NCI-H748 (cell line): Measurements from ENCODE around the gene DHX40.
"Not testable (repeated sequence)": the region's sequence is repeated elsewhere in the genome, so short reads cannot be mapped to it uniquely, and the experiment has no call there.

Experiments used
- DNase-seq: peaks from one replicate; lab custom pipeline; 2025; ENCODE audit not compliant: unreplicated experiment; lab: John Stamatoyannopoulos, UW

DHX40 gene

GRCh38 chr17:59565171-59565958 lies at the start of gene DHX40:
DHX40 (plus strand) TSS chr17:59565610; CDS start chr17:59565672, 62 bp downstream.
- peak; percentile 96 for DNase-seq

GRCh38 chr17:59516451-59516850 lies 49.0 kb upstream of the DHX40 start:
- DNase-seq: no peak

- no peak for DNase-seq
These were observed 46.3 kb upstream of the DHX40 start for GRCh38 chr17:59519132-59519531.

GRCh38 chr17:59520251-59520650 lies 45.2 kb upstream of the DHX40 start:
- DNase-seq: no peak

- DNase-seq: peak; percentile 55
These were observed 43.8 kb upstream of the DHX40 start for GRCh38 chr17:59521465-59522126.

GRCh38 chr17:59524930-59525329 lies 40.5 kb upstream of the DHX40 start:
- not testable (repeated sequence) for DNase-seq

- no peak for DNase-seq
These were observed 39.7 kb upstream of the DHX40 start for GRCh38 chr17:59525668-59526067.

GRCh38 chr17:59526451-59526850 lies 39.0 kb upstream of the DHX40 start:
- DNase-seq: no peak

- DNase-seq: no peak
These were observed 38.0 kb upstream of the DHX40 start for GRCh38 chr17:59527325-59527917.

GRCh38 chr17:59527931-59528330 lies 37.5 kb upstream of the DHX40 start:
- no peak for DNase-seq

- no peak for DNase-seq
These were observed 34.9 kb upstream of the DHX40 start for GRCh38 chr17:59530531-59530930.

GRCh38 chr17:59533694-59534093 lies 31.7 kb upstream of the DHX40 start:
- DNase-seq: no peak

GRCh38 chr17:59534583-59534982 lies 30.8 kb upstream of the DHX40 start:
- DNase-seq: peak; percentile 7

- DNase-seq: no peak
These were observed 27.1 kb upstream of the DHX40 start for GRCh38 chr17:59538195-59538909.

GRCh38 chr17:59542960-59543635 lies 22.3 kb upstream of the DHX40 start:
- DNase-seq: no peak

GRCh38 chr17:59545942-59546341 lies 19.5 kb upstream of the DHX40 start:
- no peak for DNase-seq

- DNase-seq: peak; percentile 49
These were observed 18.1 kb upstream of the DHX40 start for GRCh38 chr17:59547131-59547915.

- not testable (repeated sequence) for DNase-seq
These were observed 16.4 kb upstream of the DHX40 start for GRCh38 chr17:59548985-59549384.

- DNase-seq: no peak
These were observed 14.7 kb upstream of the DHX40 start for GRCh38 chr17:59550703-59551102.

- DNase-seq: no peak
These were observed 7.4 kb upstream of the DHX40 start for GRCh38 chr17:59558039-59558438.
